GM10847 (cell line): ENCODE results near the gene IGSF6.

ENCODE experiments used
- POLR2A ChIP-seq: IDR thresholded peaks from 2 replicates; pipeline ENCODE4 v1.6.1; 2011; ENCODE audit not compliant: insufficient read length; ENCODE audit errors: extremely low read depth

Gene IGSF6

GRCh38 chr16:21590796-21591195 is 61.6 kb downstream of the IGSF6 start:
- no peak for TF ChIP-seq POLR2A

GRCh38 chr16:21590287-21590686 is 62.1 kb downstream of the IGSF6 start:
- no peak for TF ChIP-seq POLR2A

GRCh38 chr16:21589551-21589950 is 62.9 kb downstream of the IGSF6 start:
- no peak for TF ChIP-seq POLR2A
